Right lobe of liver (tissue), 4 donors: ENCODE measurements around the gene FILIP1L.

Experiments
- CTCF ChIP-seq, 4 donors: fragments of 200-600 bp in 3 of 4; fragments of 450-650 bp in 1 of 4; IDR thresholded peaks; one replicate each; pipeline versions ENCODE4 v1.5.1 to v1.8.0; 2016 to 2022; ENCODE audit warnings: antibody characterized with exemption in 4 of 4, mild to moderate bottlenecking in 2 of 4
- POLR2A ChIP-seq: fragments of 450-650 bp; IDR thresholded peaks from one replicate; pipeline ENCODE4 v1.6.1; 2017; ENCODE audit warnings: antibody characterized with exemption, mild to moderate bottlenecking
- donor health status: DM: no; HTN: no; CAD: no.
- donor health status: DM: no; HTN: no; CAD: no.
- donor health status: DM: no; HTN: yes; CAD: no.

- TF ChIP-seq CTCF (IDR thresholded peaks at IDR 0.05) (no peak), POLR2A (no peak)
These were observed 20.5 kb downstream of the FILIP1L start for GRCh38 chr3:100093831-100094230.
